ENCODE results near the gene FMNL2.

- TF ChIP-seq EZH2phosphoT487 (IDR thresholded peaks at IDR 0.05; ENCODE audit: insufficient read depth, low read depth) = no peak
- no peak for TF ChIP-seq EZH2 (IDR thresholded peaks at IDR 0.05; ENCODE audit: insufficient read depth, poor library complexity, severe bottlenecking)
These were observed 166.7 kb downstream of the FMNL2 start for GRCh38 chr2:152501666-152502065.
